Smooth muscle cell (in vitro differentiated cells): Measurements from ENCODE around the gene HLA-DQA2. TPM values are rescaled to one million over a fixed set of nuclear protein-coding genes. Genes with fewer than 3 reads are reported as not detected.
A peak's percentile ranks its signal among the peaks of the same experiment; 100 is the strongest.
"Not testable (repeated sequence)": the region's sequence is repeated elsewhere in the genome, so short reads cannot be mapped to it uniquely, and the experiment has no call there.

Experiments
- DNase-seq: peaks from one replicate; lab custom pipeline; 2025; ENCODE audit not compliant: unreplicated experiment; lab: John Stamatoyannopoulos, UW
- H2AFZ ChIP-seq: fragments of 200-600 bp; sonication (generic); 2 replicates; pipeline ENCODE4 v1.6.0; 2016; ENCODE audit warnings: antibody characterized with exemption, low read depth, mild to moderate bottlenecking
- H3F3A ChIP-seq: fragments of 200-600 bp; sonication (generic); 2 replicates; pipeline ENCODE4 v1.6.0; 2017; ENCODE audit warnings: antibody characterized with exemption, low read depth
- H3K27ac ChIP-seq: fragments of 200-600 bp; sonication (generic); 2 replicates; pipeline ENCODE4 v1.5.1; 2016; ENCODE audit warnings: low read depth, mild to moderate bottlenecking
- H3K27me3 ChIP-seq: fragments of 200-600 bp; sonication (generic); 2 replicates; pipeline ENCODE4 v1.6.1; 2016; ENCODE audit warnings: low read depth, mild to moderate bottlenecking
- H3K36me3 ChIP-seq: fragments of 200-600 bp; sonication (generic); 2 replicates; pipeline ENCODE4 v1.5.1; 2016; ENCODE audit warnings: low read depth
- H3K4me1 ChIP-seq: fragments of 200-600 bp; sonication (generic); 2 replicates; pipeline ENCODE4 v1.5.1; 2016; ENCODE audit warnings: low read depth
- H3K4me2 ChIP-seq: fragments of 200-600 bp; sonication (generic); 2 replicates; pipeline ENCODE4 v1.6.0; 2016; ENCODE audit warnings: mild to moderate bottlenecking
- H3K4me3 ChIP-seq: fragments of 200-600 bp; sonication (generic); 2 replicates; pipeline ENCODE4 v1.5.1; 2016; ENCODE audit warnings: mild to moderate bottlenecking
- H3K79me2 ChIP-seq: fragments of 200-600 bp; sonication (generic); 2 replicates; pipeline ENCODE4 v1.6.0; 2016; ENCODE audit warnings: low read depth, mild to moderate bottlenecking
- H3K9ac ChIP-seq: fragments of 200-600 bp; sonication (generic); 2 replicates; pipeline ENCODE4 v1.6.0; 2016; ENCODE audit warnings: low read depth
- H3K9me3 ChIP-seq: fragments of 200-600 bp; sonication (generic); replicated peaks from 2 replicates; pipeline ENCODE4 v1.5.1; 2016; ENCODE audit warnings: low read depth
- H4K20me1 ChIP-seq: fragments of 200-600 bp; sonication (generic); 2 replicates; pipeline ENCODE4 v1.6.0; 2016; ENCODE audit warnings: low read depth
- CTCF ChIP-seq: fragments of 200-600 bp; sonication (generic); IDR thresholded peaks from 2 replicates; pipeline ENCODE4 v1.5.1; 2017; ENCODE audit warnings: borderline replicate concordance, mild to moderate bottlenecking, antibody characterized with exemption; ENCODE audit not compliant: insufficient read depth, poor library complexity, severe bottlenecking
- WGBS: methylation state at CpG from one replicate; pipeline ENCODE4 v1.1.7; 2016; ENCODE audit warnings: low lambda C conversion rate; 5-methylcytosine and 5-hydroxymethylcytosine counted together
- polyA plus RNA-seq: library from polyadenylated mRNA; unstranded; fragments of >200 nt; fragmentation: Nextera tagmentation; extraction: Ambion mirVana; gene quantifications from 2 replicates; pipeline ENCODE4 v1.2.1, GENCODE V29; 2016
- total RNA-seq: library from RNA; depleted of rRNA; stranded (reverse); fragments of >200 nt; gene quantifications from 2 replicates; pipeline ENCODE4 v1.2.3, GENCODE V29; 2014

The HLA-DQA2 gene
- total and polyA plus RNA-seq, 2 experiments from 2014 or later, result not detected

GRCh38 chr6:32700391-32701040, 40.7 kb upstream of the HLA-DQA2 start:
- H3K36me3 ChIP-seq, result no peaks in the 10 kb centered on the region
- no peaks in the 10 kb centered on the region for H3K4me1 ChIP-seq
- no peak overlapping the region for H3K4me3 ChIP-seq
- H3F3A ChIP-seq, result no peaks in the 10 kb centered on the region
- H2AFZ ChIP-seq, result no peak overlapping the region
- WGBS, result 36% methylated on average over 6 of the region's 6 CpGs
- no peak overlapping the region for H3K9ac ChIP-seq
- H3K79me2 ChIP-seq, result no peaks in the 10 kb centered on the region
- DNase-seq, result no peak
- H3K9me3 ChIP-seq, result no peaks in the 10 kb centered on the region
- H3K27ac ChIP-seq, result no peak overlapping the region
- TF ChIP-seq CTCF, result peak; percentile 75
- H3K4me2 ChIP-seq, result no peak overlapping the region
- peaks cover 7% of the 10 kb centered on the region for H3K27me3 ChIP-seq
- H4K20me1 ChIP-seq, result no peaks in the 10 kb centered on the region

- no peak overlapping the region for H2AFZ ChIP-seq
- H3K36me3 ChIP-seq, result no peaks in the 10 kb centered on the region
- no peaks in the 10 kb centered on the region for H3K9me3 ChIP-seq
- no peaks in the 10 kb centered on the region for H3F3A ChIP-seq
- no peak for TF ChIP-seq CTCF
- H3K4me2 ChIP-seq, result no peak overlapping the region
- H4K20me1 ChIP-seq, result no peaks in the 10 kb centered on the region
- no peaks in the 10 kb centered on the region for H3K4me1 ChIP-seq
- H3K27me3 ChIP-seq, result peaks cover 7% of the 10 kb centered on the region
- no peak overlapping the region for H3K4me3 ChIP-seq
- H3K79me2 ChIP-seq, result no peaks in the 10 kb centered on the region
- H3K27ac ChIP-seq, result no peak overlapping the region
- H3K9ac ChIP-seq, result no peak overlapping the region
- WGBS, result 80% methylated on average over 4 of the region's 4 CpGs
- no peak for DNase-seq
These were observed 37.8 kb upstream of the HLA-DQA2 start for GRCh38 chr6:32703347-32703746.

GRCh38 chr6:32705164-32705563, 36.0 kb upstream of the HLA-DQA2 start:
- H3K27me3 ChIP-seq, H4K20me1 ChIP-seq, H3K9ac ChIP-seq, H3K4me3 ChIP-seq, H3K4me2 ChIP-seq, H3K36me3 ChIP-seq, H3K4me1 ChIP-seq, DNase-seq, H2AFZ ChIP-seq, H3K9me3 ChIP-seq, H3K79me2 ChIP-seq, H3K27ac ChIP-seq, H3F3A ChIP-seq: not testable (repeated sequence)
- WGBS, result 96% methylated on average over 3 of the region's 3 CpGs

- DNase-seq, result no peak
These were observed 31.6 kb upstream of the HLA-DQA2 start for GRCh38 chr6:32709625-32710024.

More at GRCh38 chr6:32709625-32710024, 31.6 kb upstream of the HLA-DQA2 start:
- H2AFZ ChIP-seq, result no peak overlapping the region
- no peaks in the 10 kb centered on the region for H3K4me1 ChIP-seq
- no peak overlapping the region for H3K4me2 ChIP-seq
- H3K36me3 ChIP-seq, result no peaks in the 10 kb centered on the region
- H3F3A ChIP-seq, result no peaks in the 10 kb centered on the region
- no peak overlapping the region for H3K4me3 ChIP-seq
- no peaks in the 10 kb centered on the region for H4K20me1 ChIP-seq
- no peak overlapping the region for H3K27ac ChIP-seq
- H3K27me3 ChIP-seq, result no peaks in the 10 kb centered on the region
- H3K9ac ChIP-seq, result no peak overlapping the region
- no peak for TF ChIP-seq CTCF
- no peaks in the 10 kb centered on the region for H3K9me3 ChIP-seq
- no peaks in the 10 kb centered on the region for H3K79me2 ChIP-seq
